ENCODE measurements around the gene WWOX.

GRCh38 chr16:78743556-78743955 lies 644.1 kb downstream of the WWOX start:
- TF ChIP-seq EZH2phosphoT487 (IDR thresholded peaks at IDR 0.05; ENCODE audit: borderline replicate concordance, low read length) (no peak), CTCF (conservative IDR thresholded peaks at IDR 0.05; ENCODE audit: low read depth, low read length) (no peak), EZH2 (IDR thresholded peaks at IDR 0.05; ENCODE audit: low read length, unreplicated experiment) (no peak)
